GM12864 (cell line): ENCODE measurements around the gene FRMD4A.

ENCODE experiments used
- DNase-seq: peaks from one replicate; pipeline ENCODE4 v3.0.0-alpha.2; 2011; ENCODE audit warnings: low read depth
- H3K4me3 ChIP-seq: 2 replicates; pipeline ENCODE4 v1.5.1; 2011; ENCODE audit warnings: mild to moderate bottlenecking, low read depth, low read length, control low read depth
- CTCF ChIP-seq: IDR thresholded peaks from 2 replicates; pipeline ENCODE4 v1.5.1; 2011; ENCODE audit warnings: low read depth, mild to moderate bottlenecking, moderate library complexity, low read length, control low read depth, inconsistent platforms; ENCODE audit errors: missing control alignments

Gene FRMD4A

GRCh38 chr10:13949844-13950542 lies 380.7 kb downstream of the FRMD4A start:
- DNase-seq, result no peak
- no peak for TF ChIP-seq CTCF
- no peak overlapping the region for H3K4me3 ChIP-seq

DNA sequence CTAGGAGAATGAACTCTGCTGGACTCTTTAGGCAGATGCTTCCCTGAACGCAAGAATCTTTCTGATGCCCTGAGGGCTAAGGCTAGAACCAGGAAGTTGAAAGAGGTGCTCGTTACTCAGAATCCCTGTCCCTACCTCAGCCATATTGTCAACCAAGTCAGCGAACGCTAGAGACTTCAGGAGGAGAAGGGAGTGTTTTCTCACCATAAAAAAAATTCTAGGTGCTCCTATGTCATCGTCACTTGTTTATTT lies 384.6 kb downstream of the FRMD4A start:
- no peak for TF ChIP-seq CTCF
- DNase-seq, result no peak
- H3K4me3 ChIP-seq, result no peak overlapping the region

- no peak for TF ChIP-seq CTCF
- no peak overlapping the region for H3K4me3 ChIP-seq
- DNase-seq, result no peak
Measured at GRCh38 chr10:13945390-13946208, 385.1 kb downstream of the FRMD4A start.

- no peak for DNase-seq
- no peak for TF ChIP-seq CTCF
- no peak overlapping the region for H3K4me3 ChIP-seq
Measured at GRCh38 chr10:13944823-13945222, 385.9 kb downstream of the FRMD4A start.

DNA sequence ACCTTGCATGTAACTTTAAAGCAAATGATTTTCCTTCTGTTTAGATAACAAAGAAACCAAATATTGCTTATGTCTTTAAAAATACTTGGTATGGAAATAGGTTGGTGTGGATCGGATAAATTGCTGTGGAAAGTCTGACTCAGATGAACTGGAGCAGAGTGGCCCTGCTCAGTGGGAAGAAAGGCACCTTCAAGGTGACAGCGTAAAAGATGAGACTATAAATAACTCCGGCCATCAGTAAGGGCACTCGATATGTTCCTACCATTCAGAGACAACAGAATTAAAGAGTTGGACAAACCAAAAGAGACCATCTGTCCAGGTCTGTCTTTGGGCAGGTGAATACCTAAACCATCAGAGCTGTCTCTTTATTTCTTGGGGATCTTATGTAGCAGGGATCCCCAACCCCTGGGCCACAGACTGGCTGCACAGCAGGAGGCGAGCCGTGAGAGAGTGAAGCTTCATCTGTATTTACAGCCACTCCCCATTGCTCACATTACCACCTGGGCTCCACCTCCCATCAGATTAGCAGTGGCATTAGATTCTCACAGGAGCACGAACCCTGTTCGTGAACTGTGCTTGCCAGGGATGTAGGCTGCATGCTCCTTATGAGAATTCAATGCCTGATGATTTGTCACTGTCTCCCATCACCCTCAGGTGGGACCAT lies 386.9 kb downstream of the FRMD4A start:
- H3K4me3 ChIP-seq, result no peak overlapping the region
- TF ChIP-seq CTCF, result no peak
- DNase-seq, result no peak

GRCh38 chr10:13942035-13942434 lies 388.7 kb downstream of the FRMD4A start:
- no peak for TF ChIP-seq CTCF
- no peak for DNase-seq
- H3K4me3 ChIP-seq, result no peak overlapping the region
